Right ventricle myocardium inferior (tissue), 1 donor: Measurements from ENCODE around the gene WDR72. TPM values are rescaled to one million over a fixed set of nuclear protein-coding genes. Genes with fewer than 3 reads are reported as not detected.

Experiments used
- ATAC-seq: fragments of 200-7000 bp; cut with Tn5 transposase; one replicate; pipeline ENCODE4 v1.9.1; 2020; ENCODE audit warnings: mild to moderate bottlenecking, moderate library complexity
- DNase-seq: peaks from one replicate; pipeline ENCODE4 v3.0.0; 2021; ENCODE audit errors: missing footprints
- intact Hi-C: fragments of 100-400 bp; cut with DNase I; formaldehyde crosslinking; loops from one replicate; pipeline ENCODE4 v1.11.0; 2022
- total RNA-seq: library from RNA; stranded (reverse); fragmentation: NEBNext Ultra II Directional; extraction: Animal tissue kit (Norgen Biotek cat#: 25700); gene quantifications from one replicate; pipeline ENCODE4 v1.2.1, GENCODE V29; 2021
- donor health status: DM: no; HTN: yes; CAD: no; lungs with severe emphysema.

WDR72 gene
- total RNA-seq, 1 donor from 2014 or later = not detected

GRCh38 chr15:53498996-53499395 is 260.5 kb downstream of the WDR72 start:
- ATAC-seq (no peak), DNase-seq (no peak)
- intact Hi-C loops = no loop called here

- intact Hi-C loops = no loop called here
- DNase-seq (no peak), ATAC-seq (no peak)
These were observed 269.1 kb downstream of the WDR72 start for GRCh38 chr15:53490341-53490740.

- intact Hi-C loops = no loop called here
- DNase-seq (no peak), ATAC-seq (no peak)
These were observed 277.4 kb downstream of the WDR72 start for GRCh38 chr15:53482055-53482454.

- no peak for DNase-seq
- intact Hi-C loops = no loop called here
- ATAC-seq = no peak
These were observed 281.3 kb downstream of the WDR72 start for GRCh38 chr15:53477981-53478766.

- ATAC-seq (no peak), DNase-seq (no peak)
- intact Hi-C loops = no loop called here
These were observed 285.6 kb downstream of the WDR72 start for GRCh38 chr15:53473886-53474285.

- intact Hi-C loops = no loop called here
- ATAC-seq (no peak), DNase-seq (no peak)
These were observed 286.0 kb downstream of the WDR72 start for GRCh38 chr15:53473435-53473834.

- DNase-seq (no peak), ATAC-seq (no peak)
- intact Hi-C loops = no loop called here
These were observed 286.6 kb downstream of the WDR72 start for GRCh38 chr15:53472883-53473282.

GRCh38 chr15:53472210-53472609 is 287.3 kb downstream of the WDR72 start:
- ATAC-seq (no peak), DNase-seq (no peak)
- intact Hi-C loops = no loop called here

- DNase-seq (no peak), ATAC-seq (no peak)
- intact Hi-C loops = no loop called here
These were observed 288.7 kb downstream of the WDR72 start for GRCh38 chr15:53470743-53471142.

GRCh38 chr15:53469422-53469821 is 290.0 kb downstream of the WDR72 start:
- intact Hi-C loops = no loop called here
- DNase-seq (no peak), ATAC-seq (no peak)

Other genes starting within 250 kb of the WDR72 start
- gene UNC13C, start 218.8 kb upstream of the WDR72 start, total RNA-seq = 0.08 TPM